Measurements from ENCODE around the gene CCDC77. TPM values are rescaled to one million over a fixed set of nuclear protein-coding genes. Genes with fewer than 3 reads are reported as not detected.

The CCDC77 gene
- total RNA-seq, 4 donors from 2014 or later, result 3.2 to 76.7 (median 6.6) TPM

DNA sequence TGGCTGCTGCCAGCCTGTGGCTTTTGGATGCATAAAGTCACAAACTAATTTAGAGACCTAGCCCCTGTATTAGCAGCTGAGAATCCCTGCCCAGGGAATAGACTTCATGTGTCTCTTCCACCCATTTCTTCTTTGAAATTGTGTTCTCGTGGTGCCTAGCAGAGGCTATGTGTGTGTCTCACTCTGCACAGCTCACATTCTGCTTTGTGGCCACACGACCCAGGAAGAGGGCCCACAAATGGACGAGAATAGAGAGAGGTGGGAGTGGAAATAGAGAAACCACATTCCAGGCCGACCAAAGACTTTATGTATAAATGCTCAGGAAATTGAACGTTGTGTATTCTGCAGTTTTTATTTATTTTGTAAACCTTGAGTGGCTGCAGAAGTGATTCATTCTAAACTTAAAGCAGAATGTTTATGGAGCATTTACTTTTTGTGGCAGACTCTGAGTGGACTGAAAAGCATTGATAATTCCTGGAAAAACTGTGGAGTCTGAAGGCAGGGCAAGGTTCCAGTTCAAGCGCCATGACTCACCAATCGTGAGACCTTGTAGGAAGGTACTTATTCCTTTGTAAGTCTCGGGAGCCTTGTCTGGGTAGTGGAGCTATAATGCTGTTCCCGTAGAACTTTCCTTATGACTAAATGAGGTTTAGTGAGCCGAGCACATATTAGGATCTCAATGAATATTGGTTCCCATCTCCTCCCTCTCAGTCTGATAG, 67.4 kb downstream of the CCDC77 start:
- TF ChIP-seq POLR2A (IDR thresholded peaks at IDR 0.05), result no peak
- TF ChIP-seq, protein P1, sequence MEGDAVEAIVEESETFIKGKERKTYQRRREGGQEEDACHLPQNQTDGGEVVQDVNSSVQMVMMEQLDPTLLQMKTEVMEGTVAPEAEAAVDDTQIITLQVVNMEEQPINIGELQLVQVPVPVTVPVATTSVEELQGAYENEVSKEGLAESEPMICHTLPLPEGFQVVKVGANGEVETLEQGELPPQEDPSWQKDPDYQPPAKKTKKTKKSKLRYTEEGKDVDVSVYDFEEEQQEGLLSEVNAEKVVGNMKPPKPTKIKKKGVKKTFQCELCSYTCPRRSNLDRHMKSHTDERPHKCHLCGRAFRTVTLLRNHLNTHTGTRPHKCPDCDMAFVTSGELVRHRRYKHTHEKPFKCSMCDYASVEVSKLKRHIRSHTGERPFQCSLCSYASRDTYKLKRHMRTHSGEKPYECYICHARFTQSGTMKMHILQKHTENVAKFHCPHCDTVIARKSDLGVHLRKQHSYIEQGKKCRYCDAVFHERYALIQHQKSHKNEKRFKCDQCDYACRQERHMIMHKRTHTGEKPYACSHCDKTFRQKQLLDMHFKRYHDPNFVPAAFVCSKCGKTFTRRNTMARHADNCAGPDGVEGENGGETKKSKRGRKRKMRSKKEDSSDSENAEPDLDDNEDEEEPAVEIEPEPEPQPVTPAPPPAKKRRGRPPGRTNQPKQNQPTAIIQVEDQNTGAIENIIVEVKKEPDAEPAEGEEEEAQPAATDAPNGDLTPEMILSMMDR (IDR thresholded peaks at IDR 0.05), result no peak
- no peaks in the 10 kb centered on the region for H3K36me3 ChIP-seq
- no peaks in the 10 kb centered on the region for H3K9me3 ChIP-seq
- H3K4me3 ChIP-seq, result no peak overlapping the region
- no peak overlapping the region for H3K27ac ChIP-seq
- no peak for DNase-seq
- no peaks in the 10 kb centered on the region for H3K27me3 ChIP-seq
- H3K4me1 ChIP-seq, result peaks cover 0 to 4% (median 0%) of the 10 kb centered on the region in 4 donors

DNA sequence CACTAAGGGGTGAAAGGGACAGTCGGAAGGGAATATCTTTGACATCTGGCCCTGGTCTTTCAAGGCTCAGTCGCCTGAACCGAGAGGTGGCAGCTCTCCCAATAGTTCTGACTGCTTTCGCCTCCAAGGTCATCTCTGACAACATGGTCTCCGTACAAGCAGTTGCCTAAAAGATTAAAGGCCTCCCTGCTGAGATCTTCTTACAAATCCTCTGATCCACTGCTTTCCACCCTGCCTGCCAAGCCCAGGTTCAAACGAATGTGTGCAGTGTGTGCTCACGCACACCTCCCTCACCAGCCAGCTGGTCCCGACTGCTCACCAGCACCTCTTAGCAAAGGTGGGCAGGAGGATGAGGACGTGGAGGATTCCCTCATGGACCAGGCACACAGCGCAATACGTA, 68.7 kb downstream of the CCDC77 start:
- H3K36me3 ChIP-seq, result no peaks in the 10 kb centered on the region
- peaks cover 0 to 4% (median 0%) of the 10 kb centered on the region in 4 donors for H3K4me1 ChIP-seq
- H3K9me3 ChIP-seq, result no peaks in the 10 kb centered on the region
- no peaks in the 10 kb centered on the region for H3K27me3 ChIP-seq
- no peak overlapping the region for H3K27ac ChIP-seq
- no peak for DNase-seq
- TF ChIP-seq, protein P1 (IDR thresholded peaks at IDR 0.05), result no peak
- TF ChIP-seq POLR2A (IDR thresholded peaks at IDR 0.05), result no peak
- no peak overlapping the region for H3K4me3 ChIP-seq

DNA sequence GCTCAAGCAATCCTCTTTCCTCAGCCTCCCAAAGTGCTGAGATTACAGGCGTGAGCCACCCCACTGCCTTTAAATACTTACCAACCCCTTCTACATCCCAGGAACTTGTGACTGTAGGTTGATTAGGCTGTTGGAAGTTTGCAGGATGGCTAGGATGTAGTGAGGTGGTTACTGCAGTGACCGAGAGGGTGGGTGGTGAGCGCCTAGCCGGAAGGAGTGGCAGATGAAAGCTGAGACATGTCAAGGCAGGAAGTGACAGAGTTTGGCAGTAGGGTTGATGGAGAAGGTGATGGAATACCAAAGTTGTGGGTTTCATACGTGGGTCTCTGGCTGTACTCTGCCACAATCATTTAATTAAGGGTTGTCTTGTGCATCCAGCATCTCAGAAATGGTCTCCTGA, 71.8 kb downstream of the CCDC77 start:
- TF ChIP-seq, protein P1 (IDR thresholded peaks at IDR 0.05), result no peak
- TF ChIP-seq POLR2A (IDR thresholded peaks at IDR 0.05), result no peak
- H3K36me3 ChIP-seq, result no peaks in the 10 kb centered on the region

DNA sequence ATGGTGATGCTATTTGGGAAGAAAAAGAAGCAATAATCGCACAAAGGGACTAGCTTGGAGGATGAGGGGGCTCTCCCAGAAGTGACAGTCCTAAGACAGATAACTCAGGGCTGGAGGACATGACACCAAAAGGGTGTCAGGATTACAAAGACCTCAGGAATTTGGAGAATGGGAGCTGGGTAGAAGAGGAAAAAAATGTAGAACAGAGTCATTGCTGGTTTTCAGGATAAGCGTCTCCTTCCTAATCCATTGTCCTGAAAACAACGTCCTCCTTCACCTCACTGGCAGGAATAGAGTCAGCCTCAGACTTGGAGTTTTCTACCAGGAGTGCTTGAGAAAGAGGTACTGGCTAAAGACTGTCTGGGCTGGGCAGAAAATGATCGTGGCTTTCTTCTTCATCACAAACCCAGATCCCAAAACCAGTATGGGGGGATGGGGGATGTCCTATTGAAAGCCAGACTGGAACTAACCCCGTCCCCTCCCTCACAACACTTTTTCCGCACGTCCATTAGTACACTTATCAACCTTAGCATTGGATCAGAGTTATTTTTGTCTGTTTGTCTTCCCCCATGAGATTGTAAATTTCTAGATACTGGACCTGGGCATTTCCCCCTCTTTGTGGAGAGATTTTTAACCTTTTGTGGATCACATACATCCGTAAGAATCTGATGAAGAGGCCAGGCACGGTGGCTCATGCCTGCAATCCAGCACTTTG, 72.6 kb downstream of the CCDC77 start:
- no peak for TF ChIP-seq POLR2A (IDR thresholded peaks at IDR 0.05)
- TF ChIP-seq, protein P1 (IDR thresholded peaks at IDR 0.05), result no peak
- Histone ChIP-seq H3K36me3 (no peaks in the 10 kb centered on the region), H3K4me1 (no peaks in the 10 kb centered on the region), H3K9me3 (no peaks in the 10 kb centered on the region), H3K27me3 (no peaks in the 10 kb centered on the region), H3K4me3 (no peak overlapping the region), H3K27ac (no peak overlapping the region)
- DNase-seq, result no peak

More for the DNA sequence above, 71.8 kb downstream of the CCDC77 start:
- H3K4me1 ChIP-seq, result peaks cover 0 to 4% (median 0%) of the 10 kb centered on the region in 4 donors
- no peak for DNase-seq
- no peaks in the 10 kb centered on the region for H3K27me3 ChIP-seq
- no peak overlapping the region for H3K4me3 ChIP-seq
- no peak overlapping the region for H3K27ac ChIP-seq
- H3K9me3 ChIP-seq, result no peaks in the 10 kb centered on the region

DNA sequence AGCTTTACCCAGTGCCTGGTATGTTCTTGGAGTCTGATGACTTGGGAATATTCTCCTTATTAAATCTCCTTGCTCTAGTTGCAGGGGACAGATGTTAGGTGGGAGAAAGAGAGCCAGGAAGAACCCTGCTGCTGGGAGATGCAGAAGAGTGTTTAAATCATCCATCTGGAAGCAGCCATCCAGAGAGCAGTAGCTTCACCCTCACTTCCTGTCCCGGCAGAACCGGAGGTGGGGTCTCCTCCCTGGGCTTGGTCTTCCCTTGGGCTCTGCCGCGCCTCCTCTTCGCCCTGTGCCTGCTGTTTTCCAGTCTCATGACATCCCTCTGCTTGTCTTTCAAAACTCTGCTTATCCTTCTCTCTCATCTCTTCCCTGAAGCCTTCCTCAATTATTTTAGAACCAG, 73.8 kb downstream of the CCDC77 start:
- no peaks in the 10 kb centered on the region for H3K27me3 ChIP-seq
- no peak for DNase-seq
- H3K4me3 ChIP-seq, result no peak overlapping the region
- H3K9me3 ChIP-seq, result no peaks in the 10 kb centered on the region
- H3K4me1 ChIP-seq, result no peaks in the 10 kb centered on the region
- no peaks in the 10 kb centered on the region for H3K36me3 ChIP-seq
- no peak overlapping the region for H3K27ac ChIP-seq
- TF ChIP-seq POLR2A (IDR thresholded peaks at IDR 0.05), result no peak
- TF ChIP-seq, protein P1 (IDR thresholded peaks at IDR 0.05), result no peak

All from Peyer's patch (tissue), 4 donors.